ENCODE data around the gene OPTC.
"Not testable (repeated sequence)": the region's sequence is repeated elsewhere in the genome, so short reads cannot be mapped to it uniquely, and the experiment has no call there.

OPTC gene

DNA sequence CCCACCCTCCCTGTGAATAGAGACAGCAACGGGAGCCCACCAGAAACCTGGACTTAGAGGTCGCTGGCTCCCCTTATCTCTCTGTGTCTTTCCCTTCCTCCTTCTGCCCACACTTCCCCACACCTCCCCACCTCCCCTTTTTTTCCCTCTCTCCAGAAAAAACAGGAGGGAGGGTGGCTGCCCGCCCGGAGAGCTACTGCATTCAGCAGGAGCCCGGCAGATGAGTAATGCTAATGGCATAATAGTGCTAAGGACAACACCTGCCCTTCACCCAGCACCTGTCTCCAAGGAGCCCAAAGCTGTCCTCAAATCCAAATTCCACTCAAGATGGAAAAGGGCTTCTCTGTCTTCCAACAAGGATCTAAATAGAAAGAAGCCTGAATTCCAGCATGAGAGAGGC lies 29.7 kb upstream of the OPTC start:
- in situ Hi-C loops (cut with MboI; ENCODE audit: low pct_unique_long_range_greater_than_20kb, low sequenced_read_pairs, unreplicated experiment) = no loop called here
- TF ChIP-seq, protein P1, sequence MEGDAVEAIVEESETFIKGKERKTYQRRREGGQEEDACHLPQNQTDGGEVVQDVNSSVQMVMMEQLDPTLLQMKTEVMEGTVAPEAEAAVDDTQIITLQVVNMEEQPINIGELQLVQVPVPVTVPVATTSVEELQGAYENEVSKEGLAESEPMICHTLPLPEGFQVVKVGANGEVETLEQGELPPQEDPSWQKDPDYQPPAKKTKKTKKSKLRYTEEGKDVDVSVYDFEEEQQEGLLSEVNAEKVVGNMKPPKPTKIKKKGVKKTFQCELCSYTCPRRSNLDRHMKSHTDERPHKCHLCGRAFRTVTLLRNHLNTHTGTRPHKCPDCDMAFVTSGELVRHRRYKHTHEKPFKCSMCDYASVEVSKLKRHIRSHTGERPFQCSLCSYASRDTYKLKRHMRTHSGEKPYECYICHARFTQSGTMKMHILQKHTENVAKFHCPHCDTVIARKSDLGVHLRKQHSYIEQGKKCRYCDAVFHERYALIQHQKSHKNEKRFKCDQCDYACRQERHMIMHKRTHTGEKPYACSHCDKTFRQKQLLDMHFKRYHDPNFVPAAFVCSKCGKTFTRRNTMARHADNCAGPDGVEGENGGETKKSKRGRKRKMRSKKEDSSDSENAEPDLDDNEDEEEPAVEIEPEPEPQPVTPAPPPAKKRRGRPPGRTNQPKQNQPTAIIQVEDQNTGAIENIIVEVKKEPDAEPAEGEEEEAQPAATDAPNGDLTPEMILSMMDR (IDR thresholded peaks at IDR 0.05; ENCODE audit: extremely low read depth, insufficient read depth, missing control alignments) = no peak
- no peak for DNase-seq (ENCODE audit: low spot score)

DNA sequence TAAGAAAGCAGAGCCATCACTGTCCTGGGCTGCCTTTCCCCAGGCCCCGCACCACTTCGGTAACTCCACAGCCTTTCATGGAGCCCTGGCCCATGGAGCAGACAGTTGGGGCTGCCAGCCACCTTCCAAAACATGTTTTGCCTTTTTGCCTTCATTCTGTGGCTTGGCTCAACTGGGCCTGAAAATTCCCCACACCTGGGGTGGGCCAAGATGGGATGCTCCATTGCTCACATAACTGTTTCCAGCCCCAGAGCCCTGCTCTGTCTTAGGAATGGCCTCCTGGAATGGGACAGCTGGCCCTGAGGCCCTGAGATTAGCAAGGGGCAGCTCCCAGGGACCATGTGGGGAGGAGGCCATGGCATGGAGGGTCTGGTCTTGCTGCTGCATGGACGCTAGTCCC lies 29.2 kb upstream of the OPTC start:
- TF ChIP-seq, protein P1 (IDR thresholded peaks at IDR 0.05; ENCODE audit: extremely low read depth, insufficient read depth, missing control alignments) = no peak
- in situ Hi-C loops (cut with MboI; ENCODE audit: low pct_unique_long_range_greater_than_20kb, low sequenced_read_pairs, unreplicated experiment) = no loop called here
- DNase-seq (ENCODE audit: low spot score) = no peak

DNA sequence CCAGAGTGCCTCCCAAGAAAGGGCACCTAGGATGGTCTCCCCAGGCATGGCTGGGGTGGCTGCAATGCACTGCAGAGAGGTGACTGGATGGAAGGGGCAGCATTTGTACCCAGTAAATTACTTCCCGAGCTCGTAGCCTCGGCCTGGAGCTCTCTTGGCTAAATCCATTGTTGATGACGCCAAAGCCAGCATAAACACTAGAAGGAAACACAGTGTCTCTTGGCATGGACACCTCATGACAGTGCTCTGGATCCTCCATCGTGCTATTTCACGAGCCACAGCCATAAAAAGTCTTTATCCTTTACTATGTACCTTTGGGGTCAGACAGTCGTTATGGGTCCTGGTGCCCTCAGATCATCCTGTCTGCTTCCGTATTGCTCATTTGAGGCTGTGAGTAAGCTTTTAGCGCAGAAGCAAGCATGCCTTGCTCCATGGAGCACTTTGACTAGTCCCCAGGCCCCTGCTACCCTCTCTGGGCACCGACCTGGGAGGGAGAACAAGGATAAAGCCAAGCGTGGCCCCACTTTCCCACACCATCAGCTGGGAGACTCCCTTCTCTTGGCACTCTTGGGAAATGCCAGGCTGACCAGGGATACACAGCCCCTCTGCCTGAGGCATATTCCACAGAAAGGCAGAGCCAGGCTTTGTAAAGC lies 28.7 kb upstream of the OPTC start:
- TF ChIP-seq, protein P1 (IDR thresholded peaks at IDR 0.05; ENCODE audit: extremely low read depth, insufficient read depth, missing control alignments) = no peak
- in situ Hi-C loops (cut with MboI; ENCODE audit: low pct_unique_long_range_greater_than_20kb, low sequenced_read_pairs, unreplicated experiment) = no loop called here
- no peak for DNase-seq (ENCODE audit: low spot score)

DNA sequence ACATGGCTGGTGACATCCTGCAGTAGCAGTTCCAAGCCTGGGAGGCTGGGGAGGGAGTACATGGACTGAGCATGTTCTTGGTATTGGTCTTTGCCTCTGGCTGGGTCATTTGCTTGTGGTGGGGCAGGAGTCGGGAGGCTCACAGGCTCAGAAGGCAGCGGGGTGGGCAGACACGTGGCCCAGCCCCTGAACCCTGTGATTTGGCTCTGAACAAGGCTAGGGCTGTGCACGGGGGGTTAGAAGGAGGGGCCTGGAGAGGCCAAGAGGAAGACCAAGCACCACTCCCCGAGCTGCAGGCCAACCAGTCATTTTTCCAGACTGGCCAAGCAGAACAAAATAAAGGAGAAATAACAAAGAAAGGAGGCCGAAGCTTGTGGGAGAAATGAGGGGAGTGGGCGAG lies 28.0 kb upstream of the OPTC start:
- TF ChIP-seq, protein P1 (IDR thresholded peaks at IDR 0.05; ENCODE audit: extremely low read depth, insufficient read depth, missing control alignments) = no peak
- in situ Hi-C loops (cut with MboI; ENCODE audit: low pct_unique_long_range_greater_than_20kb, low sequenced_read_pairs, unreplicated experiment) = no loop called here
- DNase-seq (ENCODE audit: low spot score) = no peak

DNA sequence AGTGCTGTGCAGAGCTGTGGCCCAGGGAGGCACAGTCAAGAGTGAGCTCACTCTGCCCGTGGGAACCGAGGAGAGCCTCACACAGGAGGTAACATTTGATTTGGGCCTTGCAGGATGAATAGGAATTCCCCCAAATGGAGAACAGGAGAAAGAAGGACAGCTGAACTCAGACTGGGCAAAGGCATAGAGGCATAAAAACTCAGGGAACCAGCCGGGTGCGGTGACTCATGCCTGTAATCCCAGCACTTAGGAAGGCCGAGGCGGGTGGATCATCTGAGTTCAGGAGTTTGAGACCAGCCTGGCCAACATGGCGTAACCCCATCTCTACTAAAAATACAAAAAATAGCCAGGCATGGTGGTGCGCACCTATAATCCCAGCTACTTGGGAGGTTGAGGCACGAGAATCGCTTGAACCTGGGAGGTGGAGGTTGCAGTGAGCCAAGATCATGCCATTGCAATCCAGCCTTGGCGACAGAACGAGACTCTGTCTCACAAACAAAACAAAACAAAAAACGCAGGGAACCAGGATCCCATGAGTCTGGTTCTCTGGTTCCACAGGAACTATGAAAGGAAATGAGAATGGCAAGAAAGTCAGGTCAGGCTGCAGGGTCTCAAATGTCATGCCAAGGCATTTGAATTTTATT lies 26.9 kb upstream of the OPTC start:
- in situ Hi-C loops (cut with MboI; ENCODE audit: low pct_unique_long_range_greater_than_20kb, low sequenced_read_pairs, unreplicated experiment); DNase-seq (ENCODE audit: low spot score): not testable (repeated sequence)

DNA sequence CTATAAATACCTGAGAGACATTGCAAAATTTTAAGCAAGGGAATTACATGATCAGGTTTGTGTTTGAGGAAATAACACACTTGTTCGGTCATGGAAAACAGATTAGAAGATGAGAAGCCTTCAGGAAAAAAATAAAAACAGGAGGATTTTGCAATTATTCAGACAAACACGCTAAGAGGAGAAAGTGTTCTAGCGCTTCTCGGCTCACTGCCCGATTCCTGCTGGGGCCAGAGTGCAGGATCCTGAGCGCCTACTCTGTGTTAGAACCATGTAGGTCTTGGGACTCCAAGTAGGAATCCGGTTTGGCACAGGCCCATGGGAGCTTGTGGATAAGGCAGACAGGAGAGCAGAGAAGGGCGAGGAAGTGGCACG lies 26.4 kb upstream of the OPTC start:
- no peak for DNase-seq (ENCODE audit: low spot score)
- in situ Hi-C loops (cut with MboI; ENCODE audit: low pct_unique_long_range_greater_than_20kb, low sequenced_read_pairs, unreplicated experiment) = no loop called here
- TF ChIP-seq, protein P1 (IDR thresholded peaks at IDR 0.05; ENCODE audit: extremely low read depth, insufficient read depth, missing control alignments) = no peak

DNA sequence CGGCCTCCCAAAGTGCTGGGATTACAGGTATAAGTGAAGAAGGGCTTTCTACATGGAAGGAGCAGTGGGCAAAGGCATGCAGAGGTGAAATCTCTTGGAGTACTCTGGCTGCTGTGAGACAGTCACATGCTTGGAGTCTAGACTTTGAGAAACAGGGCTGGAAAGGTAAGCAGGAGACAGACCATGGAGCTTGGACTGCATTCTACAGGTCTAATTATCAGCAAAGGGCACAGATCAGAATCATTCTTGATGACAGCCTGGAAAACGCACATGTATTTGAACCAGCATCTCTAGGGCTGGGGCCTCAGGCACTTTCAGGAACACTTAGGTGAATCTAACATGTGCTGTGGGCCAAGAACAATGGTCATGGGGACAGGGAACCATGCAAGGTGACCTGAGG lies 25.6 kb upstream of the OPTC start:
- in situ Hi-C loops (cut with MboI; ENCODE audit: low pct_unique_long_range_greater_than_20kb, low sequenced_read_pairs, unreplicated experiment) = no loop called here
- TF ChIP-seq, protein P1 (IDR thresholded peaks at IDR 0.05; ENCODE audit: extremely low read depth, insufficient read depth, missing control alignments) = no peak
- DNase-seq (ENCODE audit: low spot score) = no peak

All from GM13977 (cell line).